Measurements from ENCODE around the gene BOC.
"Not testable (repeated sequence)": the region's sequence is repeated elsewhere in the genome, so short reads cannot be mapped to it uniquely, and the experiment has no call there.

Gene BOC, protein sequence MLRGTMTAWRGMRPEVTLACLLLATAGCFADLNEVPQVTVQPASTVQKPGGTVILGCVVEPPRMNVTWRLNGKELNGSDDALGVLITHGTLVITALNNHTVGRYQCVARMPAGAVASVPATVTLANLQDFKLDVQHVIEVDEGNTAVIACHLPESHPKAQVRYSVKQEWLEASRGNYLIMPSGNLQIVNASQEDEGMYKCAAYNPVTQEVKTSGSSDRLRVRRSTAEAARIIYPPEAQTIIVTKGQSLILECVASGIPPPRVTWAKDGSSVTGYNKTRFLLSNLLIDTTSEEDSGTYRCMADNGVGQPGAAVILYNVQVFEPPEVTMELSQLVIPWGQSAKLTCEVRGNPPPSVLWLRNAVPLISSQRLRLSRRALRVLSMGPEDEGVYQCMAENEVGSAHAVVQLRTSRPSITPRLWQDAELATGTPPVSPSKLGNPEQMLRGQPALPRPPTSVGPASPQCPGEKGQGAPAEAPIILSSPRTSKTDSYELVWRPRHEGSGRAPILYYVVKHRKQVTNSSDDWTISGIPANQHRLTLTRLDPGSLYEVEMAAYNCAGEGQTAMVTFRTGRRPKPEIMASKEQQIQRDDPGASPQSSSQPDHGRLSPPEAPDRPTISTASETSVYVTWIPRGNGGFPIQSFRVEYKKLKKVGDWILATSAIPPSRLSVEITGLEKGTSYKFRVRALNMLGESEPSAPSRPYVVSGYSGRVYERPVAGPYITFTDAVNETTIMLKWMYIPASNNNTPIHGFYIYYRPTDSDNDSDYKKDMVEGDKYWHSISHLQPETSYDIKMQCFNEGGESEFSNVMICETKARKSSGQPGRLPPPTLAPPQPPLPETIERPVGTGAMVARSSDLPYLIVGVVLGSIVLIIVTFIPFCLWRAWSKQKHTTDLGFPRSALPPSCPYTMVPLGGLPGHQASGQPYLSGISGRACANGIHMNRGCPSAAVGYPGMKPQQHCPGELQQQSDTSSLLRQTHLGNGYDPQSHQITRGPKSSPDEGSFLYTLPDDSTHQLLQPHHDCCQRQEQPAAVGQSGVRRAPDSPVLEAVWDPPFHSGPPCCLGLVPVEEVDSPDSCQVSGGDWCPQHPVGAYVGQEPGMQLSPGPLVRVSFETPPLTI

DNA sequence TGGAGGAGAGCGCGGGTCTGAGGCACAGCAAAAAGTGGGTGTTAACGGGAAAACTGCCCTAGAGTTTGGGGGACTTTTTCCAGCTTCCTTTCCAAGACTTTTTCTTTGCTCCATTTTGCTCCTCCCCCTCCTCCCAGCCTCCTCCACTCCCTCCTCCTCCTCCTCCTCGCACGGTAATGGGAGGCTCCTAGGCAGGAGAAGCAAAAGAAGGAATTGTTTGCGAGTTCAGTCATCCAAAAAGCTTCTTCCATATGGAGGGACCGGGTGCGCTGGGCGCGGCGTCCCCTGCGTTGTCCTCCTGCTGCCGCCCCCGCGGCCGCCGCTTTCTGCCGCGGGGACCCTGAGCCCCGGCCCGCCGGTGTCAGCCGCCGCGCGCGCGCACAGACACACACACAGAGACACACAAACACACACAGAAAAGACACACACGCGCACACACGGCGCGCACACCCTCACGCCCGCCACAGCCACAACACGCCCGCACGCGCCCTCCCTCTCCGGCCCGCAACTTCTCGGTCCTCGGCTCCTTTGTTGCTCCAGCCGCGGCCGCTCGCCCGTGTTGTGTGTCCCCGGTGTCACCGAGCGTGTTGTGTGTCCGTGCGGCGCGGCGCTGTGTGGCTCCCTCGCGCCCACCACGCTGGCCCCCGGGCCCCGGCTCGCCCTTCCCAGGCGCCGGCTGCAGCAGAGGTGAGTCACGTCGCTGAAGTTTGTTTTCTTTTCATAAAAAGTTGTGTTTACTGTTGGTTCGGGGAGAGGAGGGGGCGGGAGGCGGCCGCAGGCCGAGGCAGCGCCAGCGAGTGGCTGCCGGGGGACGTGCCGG lies at the start of gene BOC:
TSS of gene BOC (plus strand) at position 228 of the 820 bp plus-strand sequence. CDS start 38,246 bp downstream, outside the sequence.
- DNase-seq, result no peak

DNA sequence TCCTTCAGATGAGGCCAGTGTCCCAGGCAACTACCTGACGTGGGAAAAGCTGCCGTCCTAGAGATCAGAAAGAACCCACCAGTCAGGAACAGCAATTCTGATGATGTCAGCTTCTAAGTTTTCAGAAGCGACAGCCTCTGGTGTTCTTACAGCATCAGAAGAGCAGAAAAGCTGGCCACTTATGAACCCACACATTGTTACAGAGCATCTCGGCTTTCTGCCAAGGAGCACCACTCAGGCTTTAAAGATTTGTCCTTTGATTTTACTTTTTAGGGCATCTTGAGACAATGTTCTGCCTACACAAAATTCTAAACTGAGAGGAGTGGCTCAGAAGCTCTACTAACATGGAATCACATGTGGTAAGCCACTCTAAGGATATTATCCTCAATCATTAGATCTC lies 49.7 kb upstream of the BOC start:
- no peak for DNase-seq

DNA sequence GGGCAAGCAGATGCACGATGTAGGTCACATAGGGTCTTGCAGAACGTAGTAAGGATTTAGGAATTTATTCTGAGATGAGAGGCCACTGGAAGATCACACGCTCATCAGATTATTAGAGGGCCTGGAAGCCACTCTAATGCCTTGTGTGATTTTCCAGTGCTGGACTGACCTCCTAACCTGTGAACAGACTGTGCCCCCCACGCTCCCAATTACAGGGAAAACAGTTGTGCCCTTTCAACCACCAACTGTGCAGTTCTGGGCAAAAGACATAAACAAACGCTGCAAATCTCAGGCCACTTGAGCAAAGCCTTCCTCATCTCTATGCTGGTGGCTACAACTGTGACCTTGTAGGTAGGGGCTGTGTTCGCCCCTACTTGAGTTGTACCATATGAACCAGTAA lies 48.2 kb upstream of the BOC start:
- DNase-seq, result no peak

DNA sequence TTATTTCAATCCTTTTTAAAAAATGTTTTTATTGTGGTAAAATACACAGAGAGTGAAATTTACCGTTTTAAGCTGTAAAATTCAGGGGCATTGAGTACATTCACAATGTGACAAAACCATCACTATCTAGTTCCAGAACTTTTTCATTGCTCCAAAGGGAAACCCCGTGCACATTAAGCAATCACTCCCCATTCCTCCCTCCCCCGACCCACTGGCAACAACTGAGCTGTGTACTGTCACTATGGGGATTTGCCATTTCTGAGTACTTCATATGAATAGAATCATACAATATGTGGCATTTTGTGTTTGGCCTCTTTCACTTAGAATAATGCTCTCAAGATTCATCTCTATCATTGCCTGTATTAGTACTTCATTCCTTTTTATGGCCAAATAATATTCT lies 45.5 kb upstream of the BOC start:
- DNase-seq, result no peak

DNA sequence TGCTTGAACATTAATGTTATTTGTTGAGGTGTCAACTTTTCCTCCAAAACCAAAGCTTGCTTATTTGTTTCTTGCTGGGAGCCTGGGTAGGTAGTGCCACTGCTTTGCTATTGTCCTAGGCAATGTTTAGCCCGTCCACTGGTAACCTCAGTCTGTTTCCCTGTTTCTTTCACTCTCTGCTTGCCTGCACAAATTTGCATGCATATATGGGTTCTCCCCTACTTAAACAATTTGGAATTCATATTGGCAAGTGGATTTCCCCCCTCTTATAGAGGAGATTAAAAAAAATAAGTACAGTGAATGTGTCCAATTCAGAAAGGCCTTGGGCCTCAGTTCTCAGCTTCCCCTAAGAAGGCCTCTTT lies 45.0 kb upstream of the BOC start:
- DNase-seq, result no peak

DNA sequence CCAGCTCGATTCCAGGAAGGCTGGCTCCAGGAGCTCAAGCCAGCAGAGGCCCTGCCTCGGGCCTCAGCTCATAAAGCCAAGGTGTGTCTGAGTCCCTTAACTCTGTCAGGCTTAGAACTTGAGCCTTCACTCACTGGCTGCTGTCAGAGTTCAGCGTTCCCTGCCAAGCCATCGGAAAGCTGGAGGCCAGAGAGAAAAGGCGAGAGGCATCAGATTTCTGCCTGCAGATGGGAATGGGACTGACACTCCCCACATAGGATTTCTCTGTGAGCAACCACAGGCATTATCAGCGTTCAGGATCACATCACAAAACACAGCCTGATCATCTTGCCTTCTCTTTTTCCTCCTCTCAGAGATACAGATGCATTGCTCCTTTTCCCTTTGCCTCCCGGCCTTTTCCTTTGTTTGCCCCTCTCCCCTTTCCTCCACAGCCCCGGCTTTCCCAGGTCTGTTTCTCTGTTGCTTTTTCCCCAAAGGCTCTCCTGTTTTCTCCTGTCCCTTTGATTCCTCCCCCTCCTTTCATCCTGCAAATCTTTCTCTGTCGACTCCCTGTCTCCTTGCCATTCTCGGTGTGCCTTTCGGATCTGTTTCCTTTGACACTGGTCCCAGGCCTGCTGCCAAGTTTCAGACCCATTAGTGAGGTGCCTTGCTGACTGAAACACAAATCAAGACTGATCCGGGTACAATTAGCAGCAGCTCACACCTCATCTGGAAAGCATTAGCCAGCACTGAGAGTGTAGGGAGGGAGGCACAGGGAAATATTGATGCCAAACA lies 44.5 kb upstream of the BOC start:
- DNase-seq, result no peak

DNA sequence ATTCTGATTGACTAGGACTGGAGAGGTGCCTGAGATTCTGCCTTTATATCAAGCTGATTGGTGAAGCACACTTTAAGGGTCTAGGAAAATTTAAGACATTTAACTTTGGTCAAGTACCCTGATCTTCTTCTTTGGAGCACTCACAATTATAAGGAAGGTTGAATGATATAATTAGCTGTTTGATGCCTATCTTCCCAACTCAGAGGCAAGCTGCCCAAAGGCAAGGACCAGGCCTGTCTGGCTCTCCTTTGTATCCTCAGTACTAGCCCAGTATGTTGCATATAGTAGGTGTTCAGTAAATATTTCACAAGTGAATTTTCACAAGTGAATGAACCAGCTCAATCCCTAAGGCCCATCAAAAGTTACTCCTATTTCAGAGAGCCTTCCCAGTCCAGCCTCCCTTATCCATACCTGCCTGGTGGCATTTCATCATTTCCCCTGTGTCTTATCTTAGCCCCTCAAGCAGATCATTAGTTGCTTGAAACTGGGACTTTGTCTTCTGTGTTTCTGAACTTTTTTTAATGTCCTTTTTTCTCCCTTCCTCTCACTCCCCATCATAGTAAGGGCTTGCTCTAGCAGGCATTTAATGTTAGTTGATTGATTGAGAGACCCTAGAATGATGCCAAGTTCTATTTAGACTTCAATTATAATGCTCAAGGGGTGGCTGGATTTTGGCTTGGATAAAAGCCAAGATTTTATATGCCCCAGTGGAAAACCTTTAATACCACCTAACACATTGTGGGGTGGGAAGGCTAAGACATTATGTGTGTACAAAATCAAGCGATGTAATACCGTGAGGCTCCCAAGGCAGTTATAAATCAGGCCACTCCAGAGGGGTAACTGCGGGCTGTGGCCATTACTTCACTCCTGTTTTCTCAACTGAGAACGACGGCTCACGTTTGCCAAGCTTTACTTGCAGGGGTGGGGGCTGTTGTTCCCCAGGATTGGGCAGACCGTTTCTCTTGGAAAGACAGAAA lies 43.2 kb upstream of the BOC start:
- no peak for DNase-seq

DNA sequence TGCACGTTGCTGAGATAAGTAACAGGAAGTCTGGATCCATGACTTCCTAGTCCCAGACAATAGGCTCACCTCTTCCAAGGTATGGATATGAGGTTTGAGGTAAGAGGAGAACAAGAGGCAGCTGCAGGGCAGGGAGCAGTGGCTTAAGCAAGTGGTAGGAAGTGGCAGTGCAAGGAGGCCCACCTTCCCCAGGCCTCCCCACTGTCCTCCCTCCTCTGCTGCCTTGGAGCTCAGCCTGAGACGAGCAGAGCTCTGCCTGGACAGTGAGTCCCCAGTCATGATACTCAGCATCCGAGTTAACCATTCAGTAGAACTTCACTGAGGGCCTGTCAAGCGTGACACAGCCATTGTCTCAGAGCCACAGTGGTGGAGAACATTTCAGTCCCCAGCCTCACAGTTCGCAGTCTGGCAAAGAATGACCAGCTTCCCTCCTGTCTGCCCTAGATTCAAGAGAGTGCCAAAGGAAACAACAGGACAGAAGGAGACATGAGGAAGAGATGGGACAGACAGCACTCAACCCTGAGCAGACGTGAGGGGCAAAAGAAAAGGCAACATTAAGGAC lies 41.4 kb upstream of the BOC start:
- DNase-seq, result no peak

DNA sequence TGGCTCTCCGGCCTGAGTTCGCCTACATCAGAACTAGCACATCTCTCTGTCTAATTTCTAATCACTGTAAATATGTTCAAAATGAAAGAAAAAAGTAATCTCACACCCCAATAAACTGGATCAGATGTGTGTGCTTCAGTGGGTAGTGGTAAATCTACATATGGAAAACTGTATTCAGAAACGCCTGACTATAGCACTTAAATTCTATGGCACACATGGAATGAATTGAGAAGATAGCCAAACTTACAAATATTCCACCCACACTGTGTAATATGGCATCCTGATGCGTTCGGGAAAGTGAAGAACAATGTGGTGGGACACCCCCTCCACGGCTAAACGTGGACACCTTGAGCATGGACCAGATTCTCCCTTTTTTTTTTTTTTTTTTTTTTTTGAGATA lies 40.6 kb upstream of the BOC start:
- no peak for DNase-seq

DNA sequence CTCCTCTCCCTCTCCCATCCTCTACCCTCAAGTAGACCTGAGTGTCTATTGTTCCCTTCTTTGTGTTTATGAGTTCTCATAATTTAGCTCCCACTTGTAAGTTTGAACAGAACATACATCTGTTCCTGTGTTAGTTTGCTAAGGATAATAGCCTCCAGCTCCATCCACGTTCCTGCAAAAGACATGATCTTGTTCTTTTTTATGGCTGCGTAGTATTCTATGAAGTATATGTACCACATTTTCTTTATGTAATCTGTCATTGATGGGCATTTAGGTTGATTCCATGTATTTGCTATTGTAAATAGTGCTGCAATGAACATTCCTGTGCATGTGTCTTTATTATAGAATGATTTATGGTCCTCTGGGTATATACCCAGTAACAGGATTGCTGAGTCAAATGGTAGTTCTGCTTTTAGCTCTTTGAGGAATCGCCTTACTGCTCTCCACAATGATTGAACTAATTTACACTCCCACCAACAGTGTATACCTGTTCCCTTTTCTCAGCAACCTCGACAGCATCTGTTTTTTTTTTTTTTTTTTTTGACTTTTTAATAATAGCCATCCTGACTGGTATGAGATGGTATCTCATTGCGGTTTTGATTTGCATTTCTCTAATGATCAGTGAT lies 39.6 kb upstream of the BOC start:
- DNase-seq, result not testable (repeated sequence)

DNA sequence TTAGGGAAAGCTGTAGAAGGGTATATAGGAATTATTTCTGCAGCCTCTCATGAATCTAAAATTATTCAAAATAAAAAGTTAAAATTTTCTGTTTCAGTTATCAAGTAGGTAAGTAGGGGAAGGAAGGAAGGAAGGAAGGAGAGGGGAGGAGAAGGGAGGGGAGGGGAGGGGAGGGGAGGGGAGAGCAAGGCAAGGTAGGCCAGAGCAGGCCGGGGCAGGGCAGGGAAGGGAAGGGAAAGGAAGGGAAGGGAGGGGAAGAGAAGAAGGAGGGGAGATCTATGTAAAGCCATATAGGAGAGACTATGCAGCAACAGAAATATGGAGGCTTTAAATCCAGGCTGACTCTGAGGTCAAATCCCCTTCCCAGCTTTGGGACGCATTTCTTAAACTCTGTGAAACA lies 38.3 kb upstream of the BOC start:
- no peak for DNase-seq

DNA sequence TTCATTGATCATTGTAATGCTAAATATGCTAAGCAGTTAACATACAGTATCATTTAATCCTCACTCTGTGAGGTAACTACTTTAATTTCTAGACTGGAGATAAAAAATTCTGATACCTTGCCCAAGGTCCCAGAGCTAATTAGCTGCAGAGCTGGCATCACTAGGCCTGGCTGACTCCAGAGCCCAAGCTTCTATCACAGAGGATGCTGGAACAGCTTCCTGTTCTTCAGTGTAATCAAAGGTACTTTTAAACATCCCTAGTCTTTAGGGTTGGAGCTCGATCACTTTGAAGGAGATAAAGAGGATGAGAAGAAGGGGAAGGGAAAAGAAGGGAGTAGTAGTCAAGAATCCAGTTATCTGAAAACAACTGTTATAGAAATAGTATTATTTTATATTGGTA lies 37.1 kb upstream of the BOC start:
- no peak for DNase-seq

DNA sequence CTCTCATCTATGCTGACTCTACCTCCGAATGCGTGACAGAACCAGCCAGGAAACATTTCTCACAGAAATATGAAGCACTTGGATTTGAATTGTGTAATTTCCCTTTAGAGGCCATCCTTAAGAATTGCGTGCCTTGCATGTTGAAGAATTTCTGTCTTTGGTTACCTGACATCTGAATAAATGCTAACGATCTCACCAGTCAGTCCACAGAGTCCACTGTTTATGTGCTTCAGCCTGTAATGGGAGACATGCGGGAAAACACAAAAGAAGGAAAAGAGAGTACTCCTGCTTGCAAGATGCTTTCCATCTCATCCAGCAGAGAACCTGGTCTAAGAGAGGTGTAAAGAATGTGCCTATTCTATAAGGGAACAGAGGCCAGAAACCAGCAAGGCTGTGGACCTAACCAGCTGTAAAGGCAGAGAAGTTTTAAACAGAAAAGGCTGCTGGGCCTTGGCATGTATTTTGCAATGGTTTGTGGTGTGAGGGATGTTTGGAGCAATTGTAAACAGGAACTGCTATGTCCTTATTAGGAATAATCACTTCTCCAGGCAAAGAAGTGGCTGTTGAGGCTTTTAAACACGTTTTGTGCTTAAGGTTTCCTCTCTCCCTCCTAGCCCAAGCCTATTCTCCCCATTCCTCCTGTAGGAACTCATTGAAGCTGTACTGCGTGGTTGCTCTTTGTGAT lies 36.4 kb upstream of the BOC start:
- DNase-seq, result no peak

DNA sequence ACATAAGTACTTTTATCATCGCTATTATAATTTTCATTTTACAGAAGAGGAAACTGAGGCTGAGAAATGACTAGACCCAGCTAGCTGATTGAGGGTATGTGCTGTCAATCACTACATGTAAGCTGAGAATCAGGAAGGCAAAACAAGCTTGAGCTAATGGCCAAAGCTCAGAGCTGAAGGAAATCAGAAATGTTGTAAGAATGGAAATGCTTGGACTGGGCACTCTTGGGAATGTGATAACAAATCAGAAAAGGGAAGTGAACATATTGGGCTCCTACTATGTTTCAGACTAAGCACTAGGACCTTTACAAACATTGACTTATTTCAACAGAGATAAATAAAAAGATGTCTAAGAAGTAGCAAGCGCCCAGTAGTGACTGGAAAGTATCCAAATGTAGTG lies 33.8 kb upstream of the BOC start:
- no peak for DNase-seq

DNA sequence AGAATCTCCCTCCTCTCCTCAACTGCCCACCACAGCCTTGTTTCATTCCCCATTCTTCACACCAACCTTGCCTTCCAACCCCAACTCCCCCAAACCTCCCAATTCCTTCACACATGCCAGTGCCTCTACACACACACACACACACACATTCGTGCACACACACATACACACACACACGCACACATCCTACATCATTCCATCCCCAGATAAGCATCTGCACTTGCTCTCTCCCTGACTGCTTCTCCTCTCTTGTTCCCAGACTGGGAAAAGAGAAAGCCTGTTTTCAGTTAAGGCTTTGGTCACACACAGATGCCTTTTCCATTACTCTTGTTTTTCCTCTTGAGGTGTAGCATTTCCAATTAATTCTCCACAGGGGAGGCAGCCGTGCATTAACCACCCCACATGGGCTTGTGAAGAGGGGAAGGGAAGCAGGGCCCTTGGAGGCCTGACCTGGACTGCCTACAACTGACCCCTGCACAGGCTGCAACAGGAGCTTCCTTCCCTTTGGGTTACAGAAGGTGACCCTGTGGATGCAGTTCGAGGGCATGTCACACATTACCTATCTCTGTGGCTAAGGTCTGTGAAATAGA lies 32.0 kb upstream of the BOC start:
- no peak for DNase-seq

DNA sequence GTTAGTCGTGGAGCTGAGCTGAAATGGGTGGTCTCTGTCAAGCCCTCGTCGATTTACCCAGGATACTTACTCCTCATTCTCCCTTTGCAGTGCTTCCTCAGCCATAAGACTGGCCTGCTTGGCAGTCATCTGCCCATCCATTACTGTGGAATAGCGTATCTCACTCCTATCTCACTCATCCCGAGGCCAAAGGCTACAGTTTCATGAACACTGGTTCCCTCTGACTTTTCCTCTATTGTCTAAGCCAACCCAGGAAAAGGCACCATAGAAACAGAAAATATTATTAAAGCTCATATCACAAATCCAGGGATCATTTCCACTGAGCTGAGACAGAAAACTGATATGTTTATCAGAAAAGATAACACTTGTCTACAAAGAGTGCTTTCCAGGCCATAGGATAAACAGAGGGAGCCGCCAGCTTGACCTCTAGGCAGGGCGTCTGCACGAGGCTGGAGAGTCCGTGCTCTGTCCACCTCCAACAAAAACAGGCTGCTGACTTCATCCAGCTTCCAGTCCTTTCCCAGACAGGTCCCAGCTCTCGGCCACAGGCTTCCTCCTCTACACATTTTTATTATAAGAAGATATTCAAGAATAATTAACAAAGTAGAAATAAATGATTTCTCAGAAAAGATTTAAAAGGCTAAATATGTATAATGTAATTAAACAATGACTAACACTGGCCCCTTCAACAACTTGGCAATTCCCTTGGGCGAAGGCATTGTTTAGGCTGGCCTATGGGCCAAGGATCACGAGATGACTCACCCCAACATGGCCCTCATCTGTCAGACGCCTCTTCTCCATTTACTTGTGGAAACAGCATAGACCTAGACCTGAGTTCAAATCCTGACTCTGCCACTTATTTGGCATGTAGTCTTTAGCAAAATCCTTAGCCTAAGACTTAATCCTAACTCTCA lies 27.4 kb upstream of the BOC start:
- no peak for DNase-seq

DNA sequence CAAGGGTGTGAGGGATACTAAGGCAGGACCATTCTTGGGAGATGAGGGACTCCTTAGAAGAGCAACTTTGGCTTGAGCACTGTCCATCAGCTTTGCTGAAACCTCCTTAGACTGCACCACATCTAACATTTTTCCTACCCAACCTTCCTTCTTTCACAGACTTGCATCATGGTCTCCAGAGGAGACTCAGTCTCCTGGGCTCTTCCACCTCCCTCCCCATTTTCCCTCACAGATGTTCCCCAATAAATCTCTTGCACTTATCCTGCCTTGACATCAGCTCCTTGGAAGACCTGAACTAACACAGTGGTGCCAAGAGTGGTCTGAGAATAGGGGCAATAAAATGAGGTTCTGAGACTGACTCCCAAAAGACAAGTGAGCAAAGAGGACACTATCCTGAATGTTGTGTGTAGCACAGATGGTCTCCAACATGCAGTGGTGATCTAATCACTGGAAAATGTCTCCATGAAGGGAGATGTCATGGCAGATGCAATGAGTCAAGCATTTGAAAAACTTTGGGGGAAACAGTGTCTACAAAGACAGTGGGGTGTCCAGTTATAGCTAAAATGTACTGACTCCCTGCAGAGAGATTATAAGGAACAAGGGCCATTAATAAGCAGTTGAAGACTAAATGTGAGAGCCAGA lies 26.0 kb upstream of the BOC start:
- DNase-seq, result no peak

Data from CD4-positive, alpha-beta T cell treated with Interleukin-12 subunit alpha and Interleukin-12 subunit beta, for 1 hour (primary cell).